ENCODE results near the gene SH3BP5L. TPM values are rescaled to one million over a fixed set of nuclear protein-coding genes. Genes with fewer than 3 reads are reported as not detected.

The SH3BP5L gene
- total and polyA plus RNA-seq, 2 donors (not counting 1 experiment from before 2014, with no cell fraction given), result 19.2 to 36.5 TPM

- Histone ChIP-seq H4K20me1 (ENCODE audit: control insufficient read depth, insufficient read depth, low read length, poor library complexity, severe bottlenecking) (peaks cover 7% of the 10 kb centered on the region), H2AFZ (ENCODE audit: insufficient read depth, low read depth, low read length, poor library complexity, severe bottlenecking) (no peak overlapping the region), H3K36me3 (replicated peaks in 1 of 2; ENCODE audit: control extremely low read depth in 1 of 2, control insufficient read depth in 1 of 2, extremely low read depth in 1 of 2, insufficient read depth in 2 of 2, low read length in 1 of 2) (peaks cover 0 to 9% of the 10 kb centered on the region in 2 experiments), H3K27ac (ENCODE audit: low read length in 2 of 2) (no peak overlapping the region), H3K27me3 (replicated peaks in 1 of 4; ENCODE audit: control extremely low read depth in 1 of 4, control insufficient read depth in 3 of 4, insufficient read depth in 4 of 4, low read length in 3 of 4) (no peaks in the 10 kb centered on the region), H3K9ac (ENCODE audit: low read length) (no peak overlapping the region), H3K79me2 (ENCODE audit: control insufficient read depth, insufficient read depth, low read length) (peaks cover 14% of the 10 kb centered on the region), H3K4me1 (ENCODE audit: control insufficient read depth in 2 of 2, insufficient read depth in 2 of 2, low read length in 2 of 2) (peaks cover 29 to 47% of the 10 kb centered on the region in 2 donors), H3K4me3 (ENCODE audit: control extremely low read depth in 1 of 5, extremely low read depth in 1 of 5, insufficient read depth in 1 of 5, low read depth in 2 of 5, low read length in 4 of 5) (no peak overlapping the region), H3K9me3 (ENCODE audit: control extremely low read depth in 1 of 3, control insufficient read depth in 2 of 3, insufficient read depth in 1 of 3, low read length in 2 of 3) (no peaks in the 10 kb centered on the region), H3K4me2 (replicated peaks; ENCODE audit: low read depth, low read length, poor library complexity, severe bottlenecking) (no peak overlapping the region)
- no peak overlapping the region for H3K4me3 Mint-ChIP-seq
- no peaks in the 10 kb centered on the region for H3K27me3 Mint-ChIP-seq
- ChIA-PET POLR2A (no interaction called here), CTCF (interaction anchor here (5.1 kb wide), 1 partner anchor 17 kb away, joined by 64 read pairs; the partner anchor contains the start of gene ZNF672)
- no peak overlapping the region for H3K27ac Mint-ChIP-seq
- WGBS (ENCODE audit: insufficient coverage), result no CpG with 5 or more reads among the region's 1 CpG
- ATAC-seq (ENCODE audit: low read depth), result no peak
- DNase-seq, result peak; percentile 8
- H3K4me1 Mint-ChIP-seq, result peaks cover 47% of the 10 kb centered on the region
- TF ChIP-seq EZH2 (IDR thresholded peaks at IDR 0.05; ENCODE audit: borderline replicate concordance, insufficient read depth, low read depth, low read length, poor library complexity, severe bottlenecking) (no peak), CTCF (IDR thresholded peaks at IDR 0.05) (no peak)
- intact Hi-C loops (cut with micrococcal nuclease), result no loop called here
- H3K9me3 Mint-ChIP-seq (ENCODE audit: insufficient read depth), result no peaks in the 10 kb centered on the region
Observed at GRCh38 chr1:248856176-248856575, 30.5 kb upstream of the SH3BP5L start.

GRCh38 chr1:248855580-248855979 lies 29.9 kb upstream of the SH3BP5L start:
- WGBS (ENCODE audit: insufficient coverage), result 96% methylated on average over 6 of the region's 6 CpGs
- Histone ChIP-seq H2AFZ (ENCODE audit: insufficient read depth, low read depth, low read length, poor library complexity, severe bottlenecking) (no peak overlapping the region), H3K36me3 (replicated peaks in 1 of 2; ENCODE audit: control extremely low read depth in 1 of 2, control insufficient read depth in 1 of 2, extremely low read depth in 1 of 2, insufficient read depth in 2 of 2, low read length in 1 of 2) (peaks cover 0 to 10% of the 10 kb centered on the region in 2 experiments), H3K4me1 (ENCODE audit: control insufficient read depth in 2 of 2, insufficient read depth in 2 of 2, low read length in 2 of 2) (peaks cover 29 to 47% of the 10 kb centered on the region in 2 donors), H3K4me3 (ENCODE audit: control extremely low read depth in 1 of 5, extremely low read depth in 1 of 5, insufficient read depth in 1 of 5, low read depth in 2 of 5, low read length in 4 of 5) (no peak overlapping the region), H3K79me2 (ENCODE audit: control insufficient read depth, insufficient read depth, low read length) (peaks cover 14% of the 10 kb centered on the region), H3K9me3 (ENCODE audit: control extremely low read depth in 1 of 3, control insufficient read depth in 2 of 3, insufficient read depth in 1 of 3, low read length in 2 of 3) (no peaks in the 10 kb centered on the region), H3K27me3 (replicated peaks in 1 of 4; ENCODE audit: control extremely low read depth in 1 of 4, control insufficient read depth in 3 of 4, insufficient read depth in 4 of 4, low read length in 3 of 4) (no peaks in the 10 kb centered on the region), H3K27ac (ENCODE audit: low read length in 2 of 2) (no peak overlapping the region), H3K9ac (ENCODE audit: low read length) (no peak overlapping the region), H3K4me2 (replicated peaks; ENCODE audit: low read depth, low read length, poor library complexity, severe bottlenecking) (no peak overlapping the region), H4K20me1 (ENCODE audit: control insufficient read depth, insufficient read depth, low read length, poor library complexity, severe bottlenecking) (peaks cover 7% of the 10 kb centered on the region)
- Mint-ChIP-seq H3K27me3 (no peaks in the 10 kb centered on the region), H3K9me3 (ENCODE audit: insufficient read depth) (no peaks in the 10 kb centered on the region), H3K4me3 (no peak overlapping the region), H3K4me1 (peaks cover 45% of the 10 kb centered on the region), H3K27ac (no peak overlapping the region)
- DNase-seq (peak; percentile 9), ATAC-seq (ENCODE audit: low read depth) (no peak)
- intact Hi-C loops (cut with micrococcal nuclease), result no loop called here
- ChIA-PET CTCF (no interaction called here), POLR2A (no interaction called here)
- TF ChIP-seq CTCF (IDR thresholded peaks at IDR 0.05), result no peak
- no peak for TF ChIP-seq EZH2 (IDR thresholded peaks at IDR 0.05; ENCODE audit: borderline replicate concordance, insufficient read depth, low read depth, low read length, poor library complexity, severe bottlenecking)

All from B cell (primary cell).